Measurements from ENCODE around the gene CFHR5.
A peak's percentile ranks its signal among the peaks of the same experiment; 100 is the strongest.
"Not testable (repeated sequence)": the region's sequence is repeated elsewhere in the genome, so short reads cannot be mapped to it uniquely, and the experiment has no call there.

The CFHR5 gene

GRCh38 chr1:196960854-196961253 is 16.5 kb upstream of the CFHR5 start:
- TF ChIP-seq CTCF (IDR thresholded peaks at IDR 0.05; ENCODE audit: insufficient read depth, low read depth, low read length, missing control alignments) = no peak
- no peak overlapping the region for H3K4me3 ChIP-seq (ENCODE audit: low read length)

GRCh38 chr1:196970182-196970581 is 7.2 kb upstream of the CFHR5 start:
- TF ChIP-seq CTCF (IDR thresholded peaks at IDR 0.05; ENCODE audit: insufficient read depth, low read depth, low read length, missing control alignments) = no peak
- no peak overlapping the region for H3K4me3 ChIP-seq (ENCODE audit: low read length)
- no peak for DNase-seq (ENCODE audit: low read depth)

More at GRCh38 chr1:196960854-196961253, 16.5 kb upstream of the CFHR5 start:
- no peak for DNase-seq (ENCODE audit: low read depth)

GRCh38 chr1:196976278-196976677 is 1.1 kb upstream of the CFHR5 start:
- DNase-seq (ENCODE audit: low read depth) = no peak
- H3K4me3 ChIP-seq (ENCODE audit: low read length) = no peak overlapping the region
- no peak for TF ChIP-seq CTCF (IDR thresholded peaks at IDR 0.05; ENCODE audit: insufficient read depth, low read depth, low read length, missing control alignments)

GRCh38 chr1:196980859-196981258 is 3.5 kb downstream of the CFHR5 start:
- no peak for TF ChIP-seq CTCF (IDR thresholded peaks at IDR 0.05; ENCODE audit: insufficient read depth, low read depth, low read length, missing control alignments)
- no peak overlapping the region for H3K4me3 ChIP-seq (ENCODE audit: low read length)
- DNase-seq (ENCODE audit: low read depth) = no peak

- not testable (repeated sequence) for H3K4me3 ChIP-seq (ENCODE audit: low read length)
Measured at GRCh38 chr1:196982247-196982646, 4.9 kb downstream of the CFHR5 start.

GRCh38 chr1:196991919-196992651 is 14.7 kb downstream of the CFHR5 start:
- peak; percentile 62 for DNase-seq (ENCODE audit: low read depth)
- H3K4me3 ChIP-seq (ENCODE audit: low read length) = not testable (repeated sequence)

More at GRCh38 chr1:196982247-196982646, 4.9 kb downstream of the CFHR5 start:
- DNase-seq (ENCODE audit: low read depth) = not testable (repeated sequence)

GRCh38 chr1:196993916-196994315 is 16.6 kb downstream of the CFHR5 start:
- no peak overlapping the region for H3K4me3 ChIP-seq (ENCODE audit: low read length)
- DNase-seq (ENCODE audit: low read depth) = no peak
- TF ChIP-seq CTCF (IDR thresholded peaks at IDR 0.05; ENCODE audit: insufficient read depth, low read depth, low read length, missing control alignments) = no peak

GRCh38 chr1:196997423-196997822 is 20.1 kb downstream of the CFHR5 start:
- TF ChIP-seq CTCF (IDR thresholded peaks at IDR 0.05; ENCODE audit: insufficient read depth, low read depth, low read length, missing control alignments) = no peak
- DNase-seq (ENCODE audit: low read depth) = peak; percentile 30
- no peak overlapping the region for H3K4me3 ChIP-seq (ENCODE audit: low read length)

Data from epithelial cell of esophagus (primary cell).